ENCODE data around the gene ZC2HC1B.
"Not testable (repeated sequence)": the region's sequence is repeated elsewhere in the genome, so short reads cannot be mapped to it uniquely, and the experiment has no call there.

DNA sequence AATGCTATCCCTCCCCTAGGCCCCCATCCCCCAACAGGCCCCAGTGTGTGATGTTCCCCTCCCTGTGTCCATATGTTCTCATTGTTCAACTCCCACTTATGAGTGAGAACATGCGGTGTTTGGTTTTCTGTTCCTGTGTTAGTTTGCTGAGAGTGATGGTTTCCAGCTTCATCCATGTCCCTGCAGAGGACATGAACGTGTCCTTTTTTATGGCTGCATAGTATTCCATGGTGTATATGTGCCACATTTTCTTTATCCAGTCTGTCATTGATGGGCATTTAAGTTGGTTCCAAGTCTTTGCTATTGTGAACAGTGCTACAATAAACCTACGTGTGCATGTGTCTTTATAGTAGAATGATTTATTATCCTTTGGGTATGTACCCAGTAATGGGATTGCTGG, 12.6 kb upstream of the ZC2HC1B start:
- not testable (repeated sequence) for TF ChIP-seq CTCF (IDR thresholded peaks at IDR 0.05; ENCODE audit: low read depth, low read length); EZH2phosphoT487 (IDR thresholded peaks at IDR 0.05; ENCODE audit: low read depth)

Data from OCI-LY3 (cell line).